ENCODE measurements around the gene USP51. TPM values are rescaled to one million over a fixed set of nuclear protein-coding genes. Genes with fewer than 3 reads are reported as not detected.

The USP51 gene
- 1.3 TPM in 2 replicates for total RNA-seq
- 0.95 and 1.3 TPM in 2 replicates for polyA plus RNA-seq
- 0.80 and 1.1 TPM in 2 replicates for polyA plus RNA-seq (2012)
- 0.31 and 1.0 TPM in 2 replicates for polyA minus RNA-seq (ENCODE audit: low replicate concordance)

DNA sequence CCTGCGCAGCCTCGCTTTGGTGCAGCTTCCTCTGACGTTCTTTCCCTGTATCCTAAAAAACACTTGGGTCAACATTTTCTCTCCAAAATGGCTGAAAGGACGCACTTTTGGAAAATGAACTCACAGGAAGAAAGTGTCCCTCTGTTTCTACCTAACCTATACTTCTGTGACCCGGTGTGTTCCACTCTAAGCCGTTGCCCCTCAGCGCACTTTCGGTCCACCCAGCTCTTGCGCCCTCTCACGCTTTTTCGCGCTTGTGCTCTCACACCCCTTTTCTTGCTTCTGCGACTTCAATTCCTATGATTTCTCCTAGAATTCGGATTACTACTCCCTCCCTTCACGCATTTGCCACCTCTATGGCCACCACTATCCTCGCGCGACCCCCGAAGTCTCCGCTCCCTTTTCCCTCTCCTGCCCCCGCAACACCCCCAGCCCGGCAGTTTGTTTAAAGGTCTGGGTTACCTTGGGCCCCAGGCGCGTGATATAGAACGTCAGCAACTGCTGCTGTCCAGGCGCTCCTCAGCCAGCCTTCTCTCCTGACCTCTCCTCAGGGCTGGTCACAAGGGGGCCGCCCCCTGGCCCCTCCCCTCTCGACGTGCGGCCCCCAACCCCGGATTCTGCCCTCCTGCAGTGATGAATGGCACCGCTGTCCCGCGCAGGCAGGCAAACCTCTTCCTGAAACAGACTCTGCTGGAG is at the start of gene USP51:
TSS of gene USP51 (minus strand) at position 535 of the 696 bp plus-strand sequence. CDS start 909 bp downstream, outside the sequence.
- Histone ChIP-seq H3K4me1 (ENCODE audit: control insufficient read depth, extremely low read depth, insufficient read depth, low read length) (no peaks in the 10 kb centered on the region), H3K4me3 (replicated peaks in 1 of 4; ENCODE audit: control extremely low read depth in 1 of 4, insufficient read depth in 1 of 4, low read depth in 3 of 4, low read length in 4 of 4) (peak within 1 kb of the TSS; percentile 61 to 87 (median 68)), H3K27me3 (ENCODE audit: control insufficient read depth, insufficient read depth, low read length) (no peaks in the 10 kb centered on the region), H3K36me3 (ENCODE audit: control insufficient read depth, insufficient read depth, low read length) (no peaks in the 10 kb centered on the region), H3K9me3 (ENCODE audit: control insufficient read depth, insufficient read depth, low read depth, low read length) (no peaks in the 10 kb centered on the region), H3K79me2 (ENCODE audit: control insufficient read depth, insufficient read depth, low read length) (no peaks in the 10 kb centered on the region), H2AFZ (ENCODE audit: low read length) (peak within 1 kb of the TSS; percentile 91), H3K4me2 (ENCODE audit: extremely low read depth, insufficient read depth, low read length) (peak within 1 kb of the TSS; percentile 69), H4K20me1 (ENCODE audit: control insufficient read depth, extremely low read depth, insufficient read depth, low read length) (no peaks in the 10 kb centered on the region), H3K9ac (ENCODE audit: insufficient read depth, low read length) (peak within 1 kb of the TSS; percentile 70), H3K27ac (ENCODE audit: insufficient read depth, low read length) (peak within 1 kb of the TSS; percentile 84)
- DNase-seq (ENCODE audit: low read depth in 2 of 2), result peak; percentile 20 to 59
- no peak for TF ChIP-seq EZH2 (IDR thresholded peaks at IDR 0.05; ENCODE audit: low read length, missing control alignments)
- TF ChIP-seq, protein P1, sequence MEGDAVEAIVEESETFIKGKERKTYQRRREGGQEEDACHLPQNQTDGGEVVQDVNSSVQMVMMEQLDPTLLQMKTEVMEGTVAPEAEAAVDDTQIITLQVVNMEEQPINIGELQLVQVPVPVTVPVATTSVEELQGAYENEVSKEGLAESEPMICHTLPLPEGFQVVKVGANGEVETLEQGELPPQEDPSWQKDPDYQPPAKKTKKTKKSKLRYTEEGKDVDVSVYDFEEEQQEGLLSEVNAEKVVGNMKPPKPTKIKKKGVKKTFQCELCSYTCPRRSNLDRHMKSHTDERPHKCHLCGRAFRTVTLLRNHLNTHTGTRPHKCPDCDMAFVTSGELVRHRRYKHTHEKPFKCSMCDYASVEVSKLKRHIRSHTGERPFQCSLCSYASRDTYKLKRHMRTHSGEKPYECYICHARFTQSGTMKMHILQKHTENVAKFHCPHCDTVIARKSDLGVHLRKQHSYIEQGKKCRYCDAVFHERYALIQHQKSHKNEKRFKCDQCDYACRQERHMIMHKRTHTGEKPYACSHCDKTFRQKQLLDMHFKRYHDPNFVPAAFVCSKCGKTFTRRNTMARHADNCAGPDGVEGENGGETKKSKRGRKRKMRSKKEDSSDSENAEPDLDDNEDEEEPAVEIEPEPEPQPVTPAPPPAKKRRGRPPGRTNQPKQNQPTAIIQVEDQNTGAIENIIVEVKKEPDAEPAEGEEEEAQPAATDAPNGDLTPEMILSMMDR (conservative IDR thresholded peaks at IDR 0.05 in 1 of 2, IDR thresholded peaks at IDR 0.05 in 1 of 2; ENCODE audit: low read depth in 1 of 2, low read length in 2 of 2), result peak in 1 of 2 donors; percentile 4

DNA sequence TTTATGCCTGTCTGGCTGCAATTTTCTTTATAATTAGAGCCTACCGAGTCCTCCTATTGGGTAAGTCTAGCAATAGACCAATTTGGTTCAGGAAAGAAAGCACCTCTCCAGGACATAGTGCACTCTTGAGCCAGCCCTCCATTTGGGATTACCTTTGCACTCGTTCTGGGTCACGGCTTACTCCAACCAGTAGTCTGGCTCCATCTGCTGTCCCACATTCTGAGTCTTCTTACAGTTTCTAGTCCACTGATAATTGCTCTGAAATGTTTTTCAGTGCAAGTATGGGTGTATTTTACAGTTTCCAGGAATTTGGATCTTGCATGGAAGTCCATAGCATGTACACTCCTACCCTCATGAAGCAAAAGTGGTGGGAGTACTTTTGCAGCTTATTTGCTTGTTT is 34.8 kb upstream of the USP51 start:
- Histone ChIP-seq H3K9ac (ENCODE audit: insufficient read depth, low read length) (no peak overlapping the region), H3K79me2 (ENCODE audit: control insufficient read depth, insufficient read depth, low read length) (no peaks in the 10 kb centered on the region), H3K4me1 (ENCODE audit: control insufficient read depth, extremely low read depth, insufficient read depth, low read length) (no peaks in the 10 kb centered on the region), H3K27ac (ENCODE audit: insufficient read depth, low read length) (no peak overlapping the region), H3K4me3 (replicated peaks in 1 of 4; ENCODE audit: control extremely low read depth in 1 of 4, insufficient read depth in 1 of 4, low read depth in 3 of 4, low read length in 4 of 4) (no peak overlapping the region), H2AFZ (ENCODE audit: low read length) (no peak overlapping the region), H3K4me2 (ENCODE audit: extremely low read depth, insufficient read depth, low read length) (no peak overlapping the region), H3K36me3 (ENCODE audit: control insufficient read depth, insufficient read depth, low read length) (no peaks in the 10 kb centered on the region), H4K20me1 (ENCODE audit: control insufficient read depth, extremely low read depth, insufficient read depth, low read length) (no peaks in the 10 kb centered on the region), H3K27me3 (ENCODE audit: control insufficient read depth, insufficient read depth, low read length) (no peaks in the 10 kb centered on the region), H3K9me3 (ENCODE audit: control insufficient read depth, insufficient read depth, low read depth, low read length) (no peaks in the 10 kb centered on the region)
- peak in 1 of 2 donors; percentile 2 for DNase-seq (ENCODE audit: low read depth in 2 of 2)
- TF ChIP-seq, protein P1 (conservative IDR thresholded peaks at IDR 0.05 in 1 of 2, IDR thresholded peaks at IDR 0.05 in 1 of 2; ENCODE audit: low read depth in 1 of 2, low read length in 2 of 2), result no peak
- no peak for TF ChIP-seq EZH2 (IDR thresholded peaks at IDR 0.05; ENCODE audit: low read length, missing control alignments)

DNA sequence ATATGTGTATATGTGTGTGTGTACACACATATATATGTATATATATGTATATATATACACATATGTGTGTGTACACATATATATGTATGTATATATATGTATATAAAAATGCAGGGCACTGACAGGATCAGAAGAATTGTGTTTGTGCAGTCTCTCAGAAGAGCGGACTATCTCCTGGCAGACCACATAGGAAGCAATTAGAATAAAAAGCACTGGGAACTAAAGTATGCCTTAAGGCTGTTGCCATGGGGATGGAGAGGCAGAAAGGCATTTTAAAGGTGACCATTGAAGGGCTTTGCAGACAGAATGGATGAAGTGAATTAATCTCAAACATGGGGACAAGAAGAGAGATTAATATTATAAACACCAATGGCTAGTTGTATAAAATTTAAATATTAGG is 33.7 kb upstream of the USP51 start:
- Histone ChIP-seq H3K4me3 (replicated peaks in 1 of 4; ENCODE audit: control extremely low read depth in 1 of 4, insufficient read depth in 1 of 4, low read depth in 3 of 4, low read length in 4 of 4) (no peak overlapping the region), H3K27ac (ENCODE audit: insufficient read depth, low read length) (no peak overlapping the region), H4K20me1 (ENCODE audit: control insufficient read depth, extremely low read depth, insufficient read depth, low read length) (no peaks in the 10 kb centered on the region), H3K36me3 (ENCODE audit: control insufficient read depth, insufficient read depth, low read length) (no peaks in the 10 kb centered on the region), H2AFZ (ENCODE audit: low read length) (no peak overlapping the region), H3K9me3 (ENCODE audit: control insufficient read depth, insufficient read depth, low read depth, low read length) (no peaks in the 10 kb centered on the region), H3K27me3 (ENCODE audit: control insufficient read depth, insufficient read depth, low read length) (no peaks in the 10 kb centered on the region), H3K4me1 (ENCODE audit: control insufficient read depth, extremely low read depth, insufficient read depth, low read length) (no peaks in the 10 kb centered on the region), H3K79me2 (ENCODE audit: control insufficient read depth, insufficient read depth, low read length) (no peaks in the 10 kb centered on the region), H3K4me2 (ENCODE audit: extremely low read depth, insufficient read depth, low read length) (no peak overlapping the region), H3K9ac (ENCODE audit: insufficient read depth, low read length) (no peak overlapping the region)
- TF ChIP-seq, protein P1 (conservative IDR thresholded peaks at IDR 0.05 in 1 of 2, IDR thresholded peaks at IDR 0.05 in 1 of 2; ENCODE audit: low read depth in 1 of 2, low read length in 2 of 2), result no peak
- no peak for TF ChIP-seq EZH2 (IDR thresholded peaks at IDR 0.05; ENCODE audit: low read length, missing control alignments)
- no peak for DNase-seq (ENCODE audit: low read depth in 2 of 2)

Data from fibroblast of lung (primary cell).